Panc1 (cell line): Measurements from ENCODE around the gene NAA60. TPM values are rescaled to one million over a fixed set of nuclear protein-coding genes. Genes with fewer than 3 reads are reported as not detected.

Source experiments
- ATAC-seq: fragments of 200-7000 bp; cut with Tn5 transposase; 2 replicates; pipeline ENCODE4 v1.9.1; 2020; ENCODE audit warnings: mild to moderate bottlenecking, moderate library complexity
- BruUV-seq: library from RNA; stranded (reverse); fragments of 400-500 nt; replicated peaks from 2 replicates; lab custom pipeline; 2021; lab: Mats Ljungman, UMichigan
- CTCF ChIA-PET: fragments of 300-600 bp; sonication (Branson Sonifier 250); formaldehyde crosslinking; loops from one replicate; lab custom pipeline; 2022; ENCODE audit warnings: antibody characterized with exemption; lab: Charles Lee
- POLR2A ChIA-PET: fragments of 300-600 bp; sonication (Branson Sonifier 250); formaldehyde crosslinking; loops from one replicate; lab custom pipeline; 2022; ENCODE audit warnings: antibody characterized with exemption; lab: Charles Lee
- DNase-seq: peaks from one replicate; pipeline ENCODE4 v3.0.0-alpha.2; 2010; ENCODE audit warnings: low read depth, low spot score
- H3K27ac ChIP-seq: 2 replicates; pipeline ENCODE4 v1.5.1; 2011; ENCODE audit warnings: mild to moderate bottlenecking, low read length, inconsistent platforms
- H3K27me3 ChIP-seq: fragments of 200-500 bp; sonication (Bioruptor generic); 2 replicates; pipeline ENCODE4 v1.6.0; 2014; ENCODE audit warnings: low read length, inconsistent platforms; ENCODE audit not compliant: control insufficient read depth, insufficient read depth
- H3K36me3 ChIP-seq: fragments of 200-500 bp; sonication (Bioruptor generic); 2 replicates; pipeline ENCODE4 v1.5.1; 2014; ENCODE audit warnings: inconsistent platforms, mild to moderate bottlenecking, low read length, moderate library complexity; ENCODE audit not compliant: control insufficient read depth, insufficient read depth
- H3K4me1 ChIP-seq: 2 replicates; pipeline ENCODE4 v1.5.1; 2011; ENCODE audit warnings: inconsistent platforms, mild to moderate bottlenecking, low read length, moderate library complexity; ENCODE audit not compliant: control insufficient read depth, insufficient read depth
- H3K4me3 ChIP-seq, 2 experiments: 2 replicates each; pipeline ENCODE4 v1.5.1; 2011 to 2012; ENCODE audit warnings: low read depth in 2 of 2, low read length in 2 of 2, mild to moderate bottlenecking in 2 of 2, inconsistent platforms in 1 of 2, moderate library complexity in 1 of 2
- H3K9me3 ChIP-seq: fragments of 200-500 bp; sonication (Bioruptor generic); 2 replicates; pipeline ENCODE4 v1.5.1; 2014; ENCODE audit warnings: low read depth, mild to moderate bottlenecking, inconsistent platforms, low read length, moderate library complexity; ENCODE audit not compliant: control insufficient read depth, insufficient read depth
- POLR2AphosphoS5 ChIP-seq: IDR thresholded peaks from 2 replicates; pipeline ENCODE4 v1.6.1; 2012; ENCODE audit warnings: mild to moderate bottlenecking, low read depth, low read length, moderate library complexity
- SIN3A ChIP-seq: IDR thresholded peaks from 2 replicates; pipeline ENCODE4 v1.6.1; 2012; ENCODE audit warnings: low read depth, mild to moderate bottlenecking, low read length, moderate library complexity, borderline replicate concordance; ENCODE audit not compliant: insufficient read depth
- TCF7L2 ChIP-seq: IDR thresholded peaks from 2 replicates; pipeline ENCODE4 v1.6.1; 2011; ENCODE audit warnings: mild to moderate bottlenecking, low read depth, low read length, inconsistent platforms
- in situ Hi-C: cut with HindIII; loops from 2 replicates; pipeline ENCODE4 v1.10.0; 2016; ENCODE audit warnings: low sequenced_read_pairs, low pct_unique_long_range_greater_than_20kb
- intact Hi-C: fragments of 100-400 bp; cut with micrococcal nuclease; formaldehyde crosslinking; loops from one replicate; pipeline ENCODE4 v1.10.0; 2022; ENCODE audit not compliant: unreplicated experiment
- total RNA-seq: library from RNA; stranded (reverse); gene quantifications from one replicate; pipeline ENCODE4 v1.2.1, GENCODE V29; 2021; ENCODE audit not compliant: unreplicated experiment
- TF ChIP-seq, protein P1 (sequence below): fragments of 450-650 bp; IDR thresholded peaks from 2 replicates; pipeline ENCODE4 v1.5.1; 2017; ENCODE audit warnings: mild to moderate bottlenecking
- TF ChIP-seq, protein P2 (sequence below), 2 experiments: IDR thresholded peaks; 2 replicates each; pipeline ENCODE4 v1.6.1; 2011 to 2012; ENCODE audit warnings: low read depth in 2 of 2, control low read depth in 1 of 2, low read length in 1 of 2, mild to moderate bottlenecking in 1 of 2, moderate library complexity in 1 of 2; ENCODE audit not compliant: insufficient read depth in 1 of 2

Gene NAA60
- total RNA-seq, 1 experiment from 2014 or later, result 56.0 TPM

DNA sequence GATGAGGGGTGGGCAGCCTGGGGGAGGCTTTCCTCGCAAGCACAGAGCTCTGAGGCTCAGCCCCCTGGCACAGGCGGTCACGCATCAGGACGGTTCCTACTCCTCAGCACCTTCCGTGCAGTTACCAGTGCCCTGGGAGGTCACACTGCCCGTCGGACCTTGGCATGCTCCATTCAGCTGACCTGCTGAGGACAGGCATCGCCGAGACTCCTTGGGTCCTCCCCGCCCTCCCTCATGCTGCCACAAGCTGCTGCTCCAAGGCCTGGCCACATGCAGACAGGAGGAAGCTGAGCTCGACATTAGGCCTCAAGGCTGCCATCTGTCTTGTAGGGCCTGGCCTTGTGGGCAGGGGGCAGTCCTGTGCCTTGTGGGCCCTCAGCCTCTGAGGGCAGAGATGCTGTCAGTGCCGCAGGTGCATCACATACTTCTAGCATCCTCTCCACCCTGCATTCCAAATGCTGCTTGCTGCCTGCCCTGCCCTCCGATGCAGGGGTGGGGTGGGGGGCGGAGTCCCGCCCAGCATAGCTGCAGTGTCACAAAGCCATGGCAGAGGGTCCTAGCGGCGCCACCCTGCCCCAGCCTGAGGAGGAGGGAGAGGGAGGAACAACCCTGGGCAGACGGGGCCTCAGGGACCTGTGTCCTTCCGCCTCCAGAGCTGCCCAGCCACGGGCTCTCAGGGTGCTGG, 42.5 kb downstream of the NAA60 start:
- intact Hi-C loops, result no loop called here
- ATAC-seq, result no peak
- in situ Hi-C loops, result no loop called here
- DNase-seq, result no peak
- no peak for TF ChIP-seq POLR2AphosphoS5
- TF ChIP-seq, protein P1, sequence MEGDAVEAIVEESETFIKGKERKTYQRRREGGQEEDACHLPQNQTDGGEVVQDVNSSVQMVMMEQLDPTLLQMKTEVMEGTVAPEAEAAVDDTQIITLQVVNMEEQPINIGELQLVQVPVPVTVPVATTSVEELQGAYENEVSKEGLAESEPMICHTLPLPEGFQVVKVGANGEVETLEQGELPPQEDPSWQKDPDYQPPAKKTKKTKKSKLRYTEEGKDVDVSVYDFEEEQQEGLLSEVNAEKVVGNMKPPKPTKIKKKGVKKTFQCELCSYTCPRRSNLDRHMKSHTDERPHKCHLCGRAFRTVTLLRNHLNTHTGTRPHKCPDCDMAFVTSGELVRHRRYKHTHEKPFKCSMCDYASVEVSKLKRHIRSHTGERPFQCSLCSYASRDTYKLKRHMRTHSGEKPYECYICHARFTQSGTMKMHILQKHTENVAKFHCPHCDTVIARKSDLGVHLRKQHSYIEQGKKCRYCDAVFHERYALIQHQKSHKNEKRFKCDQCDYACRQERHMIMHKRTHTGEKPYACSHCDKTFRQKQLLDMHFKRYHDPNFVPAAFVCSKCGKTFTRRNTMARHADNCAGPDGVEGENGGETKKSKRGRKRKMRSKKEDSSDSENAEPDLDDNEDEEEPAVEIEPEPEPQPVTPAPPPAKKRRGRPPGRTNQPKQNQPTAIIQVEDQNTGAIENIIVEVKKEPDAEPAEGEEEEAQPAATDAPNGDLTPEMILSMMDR, result no peak
- TF ChIP-seq, protein P2, sequence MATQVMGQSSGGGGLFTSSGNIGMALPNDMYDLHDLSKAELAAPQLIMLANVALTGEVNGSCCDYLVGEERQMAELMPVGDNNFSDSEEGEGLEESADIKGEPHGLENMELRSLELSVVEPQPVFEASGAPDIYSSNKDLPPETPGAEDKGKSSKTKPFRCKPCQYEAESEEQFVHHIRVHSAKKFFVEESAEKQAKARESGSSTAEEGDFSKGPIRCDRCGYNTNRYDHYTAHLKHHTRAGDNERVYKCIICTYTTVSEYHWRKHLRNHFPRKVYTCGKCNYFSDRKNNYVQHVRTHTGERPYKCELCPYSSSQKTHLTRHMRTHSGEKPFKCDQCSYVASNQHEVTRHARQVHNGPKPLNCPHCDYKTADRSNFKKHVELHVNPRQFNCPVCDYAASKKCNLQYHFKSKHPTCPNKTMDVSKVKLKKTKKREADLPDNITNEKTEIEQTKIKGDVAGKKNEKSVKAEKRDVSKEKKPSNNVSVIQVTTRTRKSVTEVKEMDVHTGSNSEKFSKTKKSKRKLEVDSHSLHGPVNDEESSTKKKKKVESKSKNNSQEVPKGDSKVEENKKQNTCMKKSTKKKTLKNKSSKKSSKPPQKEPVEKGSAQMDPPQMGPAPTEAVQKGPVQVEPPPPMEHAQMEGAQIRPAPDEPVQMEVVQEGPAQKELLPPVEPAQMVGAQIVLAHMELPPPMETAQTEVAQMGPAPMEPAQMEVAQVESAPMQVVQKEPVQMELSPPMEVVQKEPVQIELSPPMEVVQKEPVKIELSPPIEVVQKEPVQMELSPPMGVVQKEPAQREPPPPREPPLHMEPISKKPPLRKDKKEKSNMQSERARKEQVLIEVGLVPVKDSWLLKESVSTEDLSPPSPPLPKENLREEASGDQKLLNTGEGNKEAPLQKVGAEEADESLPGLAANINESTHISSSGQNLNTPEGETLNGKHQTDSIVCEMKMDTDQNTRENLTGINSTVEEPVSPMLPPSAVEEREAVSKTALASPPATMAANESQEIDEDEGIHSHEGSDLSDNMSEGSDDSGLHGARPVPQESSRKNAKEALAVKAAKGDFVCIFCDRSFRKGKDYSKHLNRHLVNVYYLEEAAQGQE (IDR thresholded peaks at IDR 0.05; ENCODE audit: insufficient read depth in 1 of 2, low read depth in 2 of 2, low read length in 1 of 2), result no peak
- TF ChIP-seq TCF7L2, result no peak
- TF ChIP-seq SIN3A, result no peak
- Histone ChIP-seq H3K9me3 (no peaks in the 10 kb centered on the region), H3K36me3 (peaks cover 8% of the 10 kb centered on the region; the same call in 1 of the 2 replicates), H3K4me3 (no peak overlapping the region), H3K27me3 (no peaks in the 10 kb centered on the region), H3K4me1 (no peaks in the 10 kb centered on the region), H3K27ac (no peak overlapping the region)
- BruUV-seq, result no TSS peak
- CTCF ChIA-PET, result no interaction called here
- POLR2A ChIA-PET, result no interaction called here

DNA sequence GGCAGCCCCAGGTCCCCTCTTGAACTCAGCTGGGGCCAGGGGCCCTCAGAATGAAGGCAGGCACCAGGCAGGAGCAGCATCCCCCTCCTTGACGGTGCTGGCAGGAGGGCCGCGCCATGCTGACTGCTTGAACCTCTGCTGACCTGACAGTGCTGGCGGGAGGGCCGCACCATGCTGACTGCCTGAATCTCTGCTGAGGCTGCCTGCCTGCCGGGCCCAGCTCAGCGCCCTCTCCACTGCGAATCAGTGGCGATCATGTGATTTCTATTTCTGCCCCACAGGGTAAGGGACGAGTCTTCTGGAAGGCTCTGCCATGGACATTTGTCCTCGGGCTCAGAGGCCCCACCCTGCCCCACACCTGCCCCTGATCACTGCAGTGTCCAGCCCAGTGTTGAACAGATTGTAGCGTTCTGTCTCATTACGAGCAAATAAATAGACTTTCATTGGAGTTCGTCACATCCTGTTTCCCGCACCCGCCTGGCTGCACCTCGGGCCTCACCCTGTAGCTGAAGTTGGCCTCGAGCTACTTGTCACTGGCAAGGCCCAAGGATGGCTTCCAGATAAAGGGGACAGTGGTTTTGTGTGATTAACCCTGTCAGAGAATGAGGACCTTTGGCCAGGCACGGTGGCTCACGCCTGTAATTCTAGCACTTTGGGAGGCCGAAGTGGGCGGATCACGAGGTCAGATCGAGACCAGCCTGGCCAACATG, 43.2 kb downstream of the NAA60 start:
- no peak overlapping the region for H3K27ac ChIP-seq
- no peaks in the 10 kb centered on the region for H3K27me3 ChIP-seq
- TF ChIP-seq SIN3A (no peak), TCF7L2 (no peak), POLR2AphosphoS5 (no peak)
- TF ChIP-seq, protein P1, result no peak
- TF ChIP-seq, protein P2 (IDR thresholded peaks at IDR 0.05; ENCODE audit: insufficient read depth in 1 of 2, low read depth in 2 of 2, low read length in 1 of 2), result no peak
- no peaks in the 10 kb centered on the region for H3K9me3 ChIP-seq
- peaks cover 8% of the 10 kb centered on the region; the same call in 1 of the 2 replicates for H3K36me3 ChIP-seq
- in situ Hi-C loops (no loop called here), intact Hi-C loops (no loop called here)
- CTCF ChIA-PET, result no interaction called here
- no TSS peak for BruUV-seq
- POLR2A ChIA-PET, result no interaction called here
- ATAC-seq, result no peak
- no peak overlapping the region for H3K4me3 ChIP-seq
- H3K4me1 ChIP-seq, result no peaks in the 10 kb centered on the region
- no peak for DNase-seq
